ENCODE measurements around the gene EPAS1.

Gene EPAS1

GRCh38 chr2:46320141-46320567 is 22.9 kb downstream of the EPAS1 start:
- DNase-seq (ENCODE audit: low spot score), result no peak

DNA sequence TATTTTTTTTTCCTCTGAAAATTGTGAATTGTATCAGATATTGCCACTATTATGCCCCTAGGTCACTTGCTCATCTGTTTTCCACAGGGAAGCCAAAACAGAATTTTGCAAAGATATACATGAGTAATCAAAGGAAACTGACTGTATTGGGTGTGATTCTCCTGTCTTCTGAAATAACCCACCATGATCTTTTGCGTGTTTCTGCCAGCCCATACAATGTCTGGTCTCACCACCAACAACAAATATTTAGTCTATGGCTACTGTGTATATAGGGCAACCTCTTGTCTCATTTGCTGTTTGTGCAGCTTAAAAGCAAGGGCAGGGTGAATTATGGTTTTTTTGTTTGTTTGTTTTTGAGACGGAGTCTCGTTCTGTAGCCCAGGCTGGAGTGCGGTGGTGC is 26.5 kb downstream of the EPAS1 start:
- no peak for DNase-seq (ENCODE audit: low spot score)

DNA sequence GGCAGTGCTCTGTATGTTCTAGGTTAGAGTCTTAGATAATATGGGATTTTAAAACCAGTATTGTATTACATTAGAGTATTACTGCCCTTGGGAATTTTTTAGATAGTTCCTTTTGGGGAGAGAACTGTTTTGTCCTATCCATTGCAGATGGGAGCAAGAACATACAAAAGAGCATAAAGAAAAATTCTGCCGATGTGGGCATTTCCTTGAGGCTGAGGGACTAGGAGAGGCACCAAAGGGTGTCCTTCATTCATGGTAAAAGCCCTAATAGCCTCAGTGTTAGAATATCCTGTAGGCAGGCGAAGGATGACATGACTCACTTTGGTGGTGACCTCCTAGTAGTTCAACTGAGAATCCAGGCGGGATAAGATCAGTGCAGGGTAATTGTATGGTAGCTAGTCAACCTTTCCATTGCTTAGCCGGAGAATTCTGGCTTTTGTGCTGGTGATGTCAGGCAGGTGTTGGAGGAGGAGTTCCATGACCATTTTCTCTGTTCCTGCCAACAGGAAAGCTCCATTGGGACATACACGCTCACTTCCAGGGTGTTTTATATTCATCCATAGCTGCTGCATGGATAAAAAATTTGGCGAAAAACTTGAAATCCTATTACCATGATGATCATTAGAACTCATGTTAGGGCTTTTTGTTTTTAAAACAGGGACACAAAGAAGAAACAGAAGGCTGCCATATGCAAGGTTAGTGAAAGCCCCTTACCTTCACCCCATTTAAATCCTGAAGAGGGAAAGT is 28.1 kb downstream of the EPAS1 start:
- DNase-seq (ENCODE audit: low spot score), result no peak

GRCh38 chr2:46326231-46326980 is 29.2 kb downstream of the EPAS1 start:
- DNase-seq (ENCODE audit: low spot score), result no peak

- no peak for DNase-seq (ENCODE audit: low spot score)
Measured at GRCh38 chr2:46327627-46328026, 30.4 kb downstream of the EPAS1 start.

DNA sequence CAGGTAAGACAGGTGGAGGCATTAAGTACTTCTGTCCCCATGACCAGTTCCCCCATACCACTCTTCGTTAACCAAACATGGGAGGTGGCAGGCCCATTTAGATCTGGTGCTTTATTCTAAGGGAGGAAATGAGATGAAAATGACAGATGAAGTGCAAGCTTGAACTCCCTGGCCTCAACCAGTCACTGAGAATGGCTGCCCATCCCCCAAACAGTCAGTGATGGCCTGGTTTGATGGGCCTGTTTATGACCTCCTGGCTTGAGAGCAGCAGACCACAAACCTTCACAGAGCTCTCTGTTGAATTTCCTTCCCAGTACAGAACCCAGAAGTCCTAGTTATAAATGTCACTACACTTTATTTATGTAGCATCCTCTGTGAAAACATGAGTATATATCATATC is 31.1 kb downstream of the EPAS1 start:
- no peak for DNase-seq (ENCODE audit: low spot score)

- DNase-seq (ENCODE audit: low spot score), result no peak
Measured at GRCh38 chr2:46328829-46329228, 31.6 kb downstream of the EPAS1 start.

DNA sequence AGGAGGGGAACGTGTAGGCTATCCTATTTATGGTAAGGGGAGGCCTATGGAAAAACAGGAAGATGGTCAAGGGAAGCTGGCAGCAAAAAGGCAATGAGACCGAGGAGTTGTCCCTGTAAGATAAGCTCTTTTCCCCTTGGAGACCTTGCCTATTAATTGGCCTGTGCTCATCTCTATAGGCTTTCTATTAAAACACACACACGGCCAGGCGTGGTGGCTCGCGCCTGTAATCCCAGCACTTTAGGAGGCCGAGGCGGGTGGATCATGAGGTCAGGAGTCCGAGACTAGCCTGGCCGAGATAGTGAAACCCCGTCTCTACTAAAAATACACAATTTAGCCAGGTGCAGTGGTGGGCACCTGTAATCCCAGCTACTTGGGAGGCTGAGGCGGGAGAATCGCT is 32.1 kb downstream of the EPAS1 start:
- no peak for DNase-seq (ENCODE audit: low spot score)

DNA sequence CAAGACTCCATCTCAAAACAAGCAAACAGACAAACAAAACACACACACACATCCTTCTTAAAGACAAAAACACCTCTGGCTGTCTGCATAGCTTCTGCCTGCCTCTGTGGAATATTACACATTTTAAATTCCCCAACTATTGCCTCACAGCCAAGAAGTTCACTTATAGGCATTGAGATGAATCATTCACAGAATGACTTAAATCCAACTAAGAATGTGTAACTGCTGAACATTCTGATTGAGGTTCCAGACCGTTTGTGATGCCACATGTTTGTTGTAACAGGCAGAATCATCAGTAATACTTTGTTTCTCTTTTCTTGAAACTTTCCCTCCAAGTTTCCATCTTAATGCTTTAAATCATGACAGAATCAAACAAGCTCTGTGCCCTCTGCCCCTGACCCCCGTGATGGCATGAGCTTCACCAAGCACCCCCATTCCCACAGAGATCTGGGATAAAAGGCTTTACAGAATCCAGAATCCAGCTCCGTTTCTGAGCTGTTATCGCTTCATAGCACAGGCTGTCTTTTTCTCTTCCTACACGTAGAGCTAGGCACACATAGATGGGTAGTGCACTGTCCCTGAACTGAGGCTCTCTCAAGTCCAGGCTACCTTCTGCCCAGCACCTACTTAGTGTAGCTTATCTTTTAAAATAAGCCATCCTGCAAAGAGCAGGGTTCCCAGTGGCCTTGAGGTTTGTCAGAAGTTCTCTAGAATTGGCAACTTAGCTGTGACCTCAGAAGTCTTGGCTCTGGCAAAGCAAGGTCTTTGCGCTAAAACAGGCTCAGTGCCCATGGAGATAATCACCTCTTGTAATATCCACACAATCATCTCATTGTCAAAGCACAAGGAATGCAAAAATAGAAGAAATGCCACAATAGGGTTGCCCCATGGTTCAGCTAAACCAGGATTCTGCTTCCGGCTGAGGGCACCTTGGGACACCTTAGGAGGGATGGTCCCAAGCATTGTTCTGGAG is 32.9 kb downstream of the EPAS1 start:
- DNase-seq (ENCODE audit: low spot score), result peak; percentile 30

GRCh38 chr2:46331109-46331766 is 34.0 kb downstream of the EPAS1 start:
- no peak for DNase-seq (ENCODE audit: low spot score)

DNA sequence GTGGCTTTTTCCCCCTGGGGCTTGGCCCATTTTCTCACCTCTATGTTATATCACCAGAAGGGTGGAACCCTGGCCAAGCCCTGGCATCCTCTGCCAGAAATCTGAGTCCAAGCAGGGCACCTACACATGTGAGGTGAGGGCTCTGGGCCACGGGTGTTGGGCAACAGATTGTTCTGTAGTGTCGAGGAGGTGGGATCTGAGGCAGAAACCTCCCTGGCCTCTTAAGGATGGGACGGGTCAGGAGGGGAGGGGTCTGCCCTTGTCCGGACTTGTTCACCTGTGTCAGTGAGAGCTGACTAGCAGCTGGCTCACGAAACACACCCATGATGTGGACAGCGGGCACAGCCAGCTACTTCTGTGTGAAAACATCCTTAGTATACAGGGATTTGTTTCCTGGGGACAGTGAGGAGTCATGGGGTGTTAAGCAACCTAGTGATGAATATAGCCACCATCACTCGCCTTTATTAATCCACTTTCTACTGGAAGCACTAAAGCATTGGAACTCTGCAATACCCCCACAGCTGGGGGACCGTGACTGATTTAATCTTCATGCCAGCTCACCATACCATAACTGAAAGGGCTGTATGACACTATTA is 35.6 kb downstream of the EPAS1 start:
- DNase-seq (ENCODE audit: low spot score), result no peak

DNA sequence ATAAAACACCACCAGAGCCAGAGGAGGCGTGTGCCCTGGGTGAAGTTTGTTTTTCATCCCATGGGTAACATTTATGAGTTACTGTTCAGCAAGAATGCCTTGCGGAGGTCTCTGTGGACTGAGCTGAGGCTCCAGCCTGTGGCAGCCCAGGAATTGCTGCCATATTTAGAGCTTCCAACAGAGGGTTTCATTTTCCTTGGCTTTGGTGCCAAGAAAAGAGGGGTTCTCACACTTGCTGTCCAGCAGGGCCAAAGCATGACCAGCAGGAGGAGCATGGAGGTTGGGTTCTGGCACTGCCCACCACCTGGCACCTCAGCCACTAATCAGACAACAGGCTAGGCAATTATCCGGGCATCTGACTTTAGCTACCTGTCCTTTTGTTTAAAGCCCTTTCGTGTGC is 36.7 kb downstream of the EPAS1 start:
- DNase-seq (ENCODE audit: low spot score), result no peak

- no peak for DNase-seq (ENCODE audit: low spot score)
Measured at GRCh38 chr2:46334389-46335271, 37.4 kb downstream of the EPAS1 start.

DNA sequence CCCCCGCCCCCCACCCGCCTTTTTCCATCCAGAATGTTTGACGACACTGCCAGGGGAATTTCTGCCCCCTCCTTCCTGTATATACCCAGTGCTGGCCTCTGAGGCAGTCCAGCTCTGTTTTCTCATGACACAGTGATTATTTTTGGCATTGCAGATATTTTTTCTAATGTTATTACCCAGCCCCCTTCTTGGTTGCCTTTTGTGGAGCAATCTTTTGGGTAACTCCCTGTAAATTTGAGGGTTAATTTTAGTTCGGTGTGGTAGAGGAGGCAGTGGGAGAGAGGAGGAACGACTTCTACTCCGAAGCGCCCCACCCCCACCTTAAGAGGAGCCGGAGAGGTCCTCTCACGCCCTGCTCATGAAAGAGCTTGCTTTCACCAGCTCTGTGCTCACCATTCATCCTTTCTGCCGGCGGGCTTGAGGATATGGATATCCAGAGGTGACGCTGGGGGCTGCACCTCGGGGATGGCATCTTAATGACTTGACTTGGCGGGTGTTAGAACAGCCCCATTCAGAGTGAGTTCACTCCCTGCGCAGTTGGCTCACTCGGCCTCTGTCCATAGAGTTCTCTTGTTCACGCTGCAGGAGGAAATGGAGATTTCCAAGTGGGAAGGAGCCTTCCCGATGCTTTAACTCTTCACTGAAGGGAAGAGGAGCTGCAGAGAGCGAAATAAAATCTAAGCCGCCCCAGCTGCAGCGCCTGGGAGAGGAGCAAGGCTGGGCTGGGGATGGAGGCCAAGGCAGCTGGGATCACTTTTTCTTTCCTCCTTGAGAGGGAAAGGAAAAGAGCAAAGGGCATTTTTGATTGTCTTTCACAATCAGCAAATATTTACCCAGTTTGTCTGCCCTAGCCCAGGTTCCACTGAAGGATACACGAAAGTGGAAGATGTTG is 38.4 kb downstream of the EPAS1 start:
- DNase-seq (ENCODE audit: low spot score), result no peak

DNA sequence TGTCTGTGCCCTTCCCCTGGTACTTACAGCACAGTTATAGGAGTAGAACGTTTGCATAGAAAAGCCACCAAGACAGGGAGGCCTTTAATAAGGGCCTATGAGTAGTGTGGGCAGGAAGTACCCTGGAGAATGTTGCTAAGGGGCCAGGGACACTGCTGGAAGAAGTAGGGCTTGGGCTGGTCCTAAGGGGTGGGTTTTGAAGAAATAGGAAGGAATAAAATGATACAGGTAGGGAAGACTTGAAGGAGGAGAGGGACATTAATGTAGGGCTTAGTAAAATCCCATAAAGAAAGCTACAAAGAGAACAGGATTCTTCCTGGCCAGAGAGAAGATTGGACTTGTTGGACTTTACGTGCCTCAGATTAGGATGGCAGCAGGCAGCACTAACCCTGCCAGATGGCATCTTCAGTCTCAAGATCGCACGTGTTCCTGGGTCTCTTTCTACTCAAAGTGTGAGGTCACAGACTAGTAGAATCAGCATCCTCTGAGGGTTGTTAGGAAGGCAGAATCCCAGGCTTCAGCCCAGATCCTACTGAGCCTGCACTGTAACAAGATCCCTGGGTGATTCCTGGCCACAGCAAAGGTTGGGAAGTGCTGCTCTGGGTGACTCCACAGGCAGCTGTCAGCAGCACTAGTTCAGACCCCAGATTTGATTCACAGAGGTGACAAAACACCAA is 39.2 kb downstream of the EPAS1 start:
- DNase-seq (ENCODE audit: low spot score), result no peak

- DNase-seq (ENCODE audit: low spot score), result no peak
Measured at GRCh38 chr2:46337208-46337994, 40.2 kb downstream of the EPAS1 start.

DNA sequence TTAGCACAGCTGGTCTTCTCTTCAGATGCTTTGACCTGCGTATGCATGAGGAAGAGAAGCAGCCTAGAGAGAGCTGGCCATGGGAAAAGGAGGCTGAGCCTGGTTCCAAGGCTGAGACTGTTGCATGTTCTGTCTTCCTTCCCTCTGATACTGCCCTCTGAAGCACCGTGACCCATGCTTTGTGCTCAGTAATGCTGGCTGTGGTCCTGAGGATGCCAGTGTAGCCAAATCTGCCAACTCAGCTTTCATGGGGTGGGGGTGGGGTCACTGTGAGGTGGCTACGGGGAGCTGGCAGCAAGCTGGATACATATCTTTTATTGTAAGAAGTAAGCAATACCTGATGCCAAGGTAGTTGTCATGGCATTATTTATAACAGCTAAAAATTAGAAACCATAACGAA is 41.5 kb downstream of the EPAS1 start:
- no peak for DNase-seq (ENCODE audit: low spot score)

DNA sequence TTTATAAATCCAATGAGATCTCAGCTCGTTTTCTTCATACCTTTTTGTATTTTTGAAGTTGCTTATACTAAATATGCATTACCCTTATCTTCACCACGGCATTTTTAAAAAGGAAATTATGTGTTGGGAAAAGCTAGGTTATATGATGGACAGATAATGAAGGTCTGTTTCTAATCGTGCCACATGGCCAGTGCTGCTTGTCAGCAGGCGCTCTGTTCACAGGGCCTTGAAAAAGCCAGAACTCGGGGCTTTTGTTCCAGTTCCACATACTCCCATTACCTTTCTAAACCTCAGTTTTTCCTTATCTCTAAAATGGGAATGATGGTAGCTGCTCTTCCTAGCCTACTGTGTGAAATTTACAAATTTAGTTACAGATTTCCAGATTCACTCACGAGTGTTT is 42.0 kb downstream of the EPAS1 start:
- DNase-seq (ENCODE audit: low spot score), result no peak
